RPMI7951 (cell line): Measurements from ENCODE around the gene DHRS4L2. TPM values are rescaled to one million over a fixed set of nuclear protein-coding genes. Genes with fewer than 3 reads are reported as not detected.

Experiments used
- DNase-seq: peaks from one replicate; pipeline ENCODE4 v3.0.0-alpha.2; 2012; ENCODE audit warnings: low read depth
- total RNA-seq: library from RNA; depleted of rRNA; stranded (reverse); fragments of >200 nt; shearing (Covaris generic); gene quantifications from 2 replicates; pipeline ENCODE4 v1.2.3, GENCODE V29; 2014; rRNA removed

DHRS4L2 gene
- total RNA-seq, 1 experiment from 2014 or later = 15.9 TPM

GRCh38 chr14:24053548-24054323, 65.0 kb downstream of the DHRS4L2 start:
- DNase-seq = no peak

- no peak for DNase-seq
These were observed 65.6 kb downstream of the DHRS4L2 start for GRCh38 chr14:24054324-24054641.

DNA sequence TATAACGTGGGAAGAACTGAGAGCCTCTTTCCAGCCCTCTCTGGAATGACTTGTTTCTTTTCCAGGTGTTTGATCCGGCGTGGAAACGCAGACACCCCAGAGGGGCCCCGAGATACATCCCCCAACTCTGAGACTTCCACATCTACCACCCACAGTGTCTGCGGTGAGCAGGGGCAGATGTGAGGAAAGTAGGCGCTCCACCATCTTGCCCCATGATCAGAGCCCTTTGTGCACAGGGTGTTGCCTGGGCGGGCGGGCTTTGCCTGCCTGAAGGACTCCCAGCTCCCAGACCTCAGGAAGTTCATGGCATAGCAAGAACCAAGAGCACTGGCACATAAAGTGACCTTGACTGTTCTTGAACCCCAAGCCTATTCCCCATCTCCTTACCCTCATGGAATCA, 65.9 kb downstream of the DHRS4L2 start:
- DNase-seq = no peak

Other genes starting within 250 kb of the DHRS4L2 start
- 25.1 and 48.0 TPM in 2 replicates for gene DHRS4, start 35.2 kb upstream of the DHRS4L2 start, total RNA-seq
- gene CARMIL3, start 63.1 kb downstream of the DHRS4L2 start, total RNA-seq = under 0.01 and 0.12 TPM in 2 replicates
- not detected in 2 replicates for gene CPNE6, start 82.6 kb downstream of the DHRS4L2 start, total RNA-seq
- 12.3 and 12.5 TPM in 2 replicates for gene PCK2, start 105.4 kb downstream of the DHRS4L2 start, total RNA-seq
- 42.9 and 57.1 TPM in 2 replicates for gene DCAF11, start 125.8 kb downstream of the DHRS4L2 start, total RNA-seq
- 0.60 and 1.5 TPM in 2 replicates for gene NRL, start 126.0 kb downstream of the DHRS4L2 start, total RNA-seq
- gene FITM1, start 141.7 kb downstream of the DHRS4L2 start, total RNA-seq = 0.20 TPM in 1 of 2 replicates, not detected in the other
- 294 and 310 TPM in 2 replicates for gene PSME1, start 147.3 kb downstream of the DHRS4L2 start, total RNA-seq
- 25.8 and 32.6 TPM in 2 replicates for gene EMC9, start 152.7 kb downstream of the DHRS4L2 start, total RNA-seq
- 237 and 262 TPM in 2 replicates for gene PSME2, start 157.7 kb downstream of the DHRS4L2 start, total RNA-seq
- 28.5 and 37.8 TPM in 2 replicates for gene RNF31, start 158.6 kb downstream of the DHRS4L2 start, total RNA-seq
- 39.3 and 54.4 TPM in 2 replicates for gene IRF9, start 172.3 kb downstream of the DHRS4L2 start, total RNA-seq
- 0.39 and 1.1 TPM in 2 replicates for gene REC8, start 183.2 kb downstream of the DHRS4L2 start, total RNA-seq
- 22.9 and 30.9 TPM in 2 replicates for gene IPO4, start 199.9 kb downstream of the DHRS4L2 start, total RNA-seq
- 52.5 and 69.2 TPM in 2 replicates for gene TM9SF1, start 206.5 kb downstream of the DHRS4L2 start, total RNA-seq
- not detected in 2 replicates for gene TSSK4, start 216.8 kb downstream of the DHRS4L2 start, total RNA-seq
- gene CHMP4A, start 224.6 kb downstream of the DHRS4L2 start, total RNA-seq = 13.5 and 39.7 TPM in 2 replicates
- 23.3 and 26.2 TPM in 2 replicates for gene MDP1, start 227.1 kb downstream of the DHRS4L2 start, total RNA-seq
- 306 and 349 TPM in 2 replicates for gene NEDD8, start 243.4 kb downstream of the DHRS4L2 start, total RNA-seq
- 51.2 and 52.9 TPM in 2 replicates for gene GMPR2, start 244.0 kb downstream of the DHRS4L2 start, total RNA-seq